ENCODE data around the gene COIL.

DNA sequence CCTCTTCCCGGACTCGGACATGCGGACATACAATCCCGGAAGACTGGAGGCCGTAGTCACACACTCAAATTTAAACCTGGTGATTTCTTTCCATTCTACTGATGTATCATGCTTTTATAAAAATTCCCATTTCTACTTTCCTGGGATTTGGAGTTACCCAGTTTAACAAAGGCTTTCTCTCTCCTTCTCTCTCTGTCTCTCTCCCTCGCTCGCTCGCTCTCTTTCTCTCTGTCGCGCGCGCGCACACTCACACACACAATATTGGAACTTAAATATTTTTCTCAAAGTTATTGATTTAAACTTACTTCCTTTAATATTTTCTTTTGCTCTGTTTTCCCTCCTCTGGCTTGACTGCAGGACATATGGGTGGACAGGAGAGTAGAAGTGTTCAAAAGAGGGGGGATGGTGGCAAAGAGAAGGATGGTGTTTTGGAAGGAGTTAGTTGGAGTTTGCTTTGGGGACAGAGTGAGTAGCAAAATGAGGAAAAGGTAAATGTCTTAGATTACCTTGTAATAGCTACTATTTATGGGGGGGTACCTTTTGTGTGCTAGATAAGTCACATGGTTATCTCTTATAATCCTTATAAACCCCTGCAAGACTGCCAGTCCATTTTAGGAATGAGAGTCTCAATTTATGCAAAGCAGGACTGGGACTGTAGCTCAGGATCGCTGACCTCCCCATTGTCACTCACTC lies 46.1 kb downstream of the COIL start:
- TF ChIP-seq, protein P1, sequence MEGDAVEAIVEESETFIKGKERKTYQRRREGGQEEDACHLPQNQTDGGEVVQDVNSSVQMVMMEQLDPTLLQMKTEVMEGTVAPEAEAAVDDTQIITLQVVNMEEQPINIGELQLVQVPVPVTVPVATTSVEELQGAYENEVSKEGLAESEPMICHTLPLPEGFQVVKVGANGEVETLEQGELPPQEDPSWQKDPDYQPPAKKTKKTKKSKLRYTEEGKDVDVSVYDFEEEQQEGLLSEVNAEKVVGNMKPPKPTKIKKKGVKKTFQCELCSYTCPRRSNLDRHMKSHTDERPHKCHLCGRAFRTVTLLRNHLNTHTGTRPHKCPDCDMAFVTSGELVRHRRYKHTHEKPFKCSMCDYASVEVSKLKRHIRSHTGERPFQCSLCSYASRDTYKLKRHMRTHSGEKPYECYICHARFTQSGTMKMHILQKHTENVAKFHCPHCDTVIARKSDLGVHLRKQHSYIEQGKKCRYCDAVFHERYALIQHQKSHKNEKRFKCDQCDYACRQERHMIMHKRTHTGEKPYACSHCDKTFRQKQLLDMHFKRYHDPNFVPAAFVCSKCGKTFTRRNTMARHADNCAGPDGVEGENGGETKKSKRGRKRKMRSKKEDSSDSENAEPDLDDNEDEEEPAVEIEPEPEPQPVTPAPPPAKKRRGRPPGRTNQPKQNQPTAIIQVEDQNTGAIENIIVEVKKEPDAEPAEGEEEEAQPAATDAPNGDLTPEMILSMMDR (IDR thresholded peaks at IDR 0.05), result no peak
- no peak for TF ChIP-seq EZH2 (IDR thresholded peaks at IDR 0.05; ENCODE audit: borderline replicate concordance, insufficient read depth, low read depth, low read length, poor library complexity, severe bottlenecking)

Data from B cell (primary cell).